ENCODE results near the gene RAB3GAP1.
"Not testable (repeated sequence)": the region's sequence is repeated elsewhere in the genome, so short reads cannot be mapped to it uniquely, and the experiment has no call there.

The RAB3GAP1 gene

DNA sequence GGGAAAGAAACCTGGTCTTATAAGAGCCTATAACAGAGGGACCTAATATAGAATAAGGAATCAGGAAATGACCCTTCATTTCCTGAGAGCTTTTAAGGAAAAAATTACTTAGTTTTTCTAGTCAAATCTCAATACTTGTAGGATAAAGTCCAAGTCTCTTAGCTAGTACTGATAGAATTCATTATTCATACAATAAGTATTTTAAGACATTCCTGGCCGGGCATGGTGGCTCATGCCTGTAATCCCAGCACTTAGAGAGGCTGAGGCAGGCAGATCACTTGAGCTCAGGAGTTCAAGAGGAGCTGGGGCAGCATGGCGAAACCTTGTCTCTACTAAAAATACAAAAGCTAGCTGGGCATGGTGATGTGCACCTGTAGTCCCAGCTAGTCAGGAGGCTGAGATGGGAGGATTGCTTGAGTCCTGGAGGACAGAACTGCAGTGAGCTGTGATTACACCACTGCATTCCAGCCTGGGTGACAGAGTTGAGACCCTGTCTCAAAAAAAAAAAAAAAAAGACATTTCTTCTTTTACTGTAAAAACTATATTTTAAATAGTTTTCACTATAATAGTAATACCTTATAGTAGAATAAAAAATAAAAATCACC is 3.2 kb downstream of the RAB3GAP1 start:
- no peak for DNase-seq (ENCODE audit: low spot score)

DNA sequence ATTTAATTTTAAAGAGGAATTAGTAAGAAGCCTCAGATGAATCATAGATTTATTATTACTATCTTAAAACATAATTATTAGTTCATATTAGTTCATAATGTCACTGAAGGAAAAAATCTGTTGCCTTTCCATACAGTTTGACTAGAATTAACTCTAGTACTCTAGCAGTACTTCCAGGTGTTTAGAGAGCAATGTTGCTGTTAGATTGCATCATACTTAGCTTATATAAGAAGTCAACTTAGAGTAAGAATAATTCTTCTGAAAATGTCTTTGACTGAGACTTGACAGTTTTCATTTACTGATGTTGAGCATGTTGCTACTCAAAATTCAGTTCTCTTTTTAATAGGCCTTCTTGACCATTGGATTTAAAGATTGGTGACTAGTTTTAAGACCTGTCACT is 4.7 kb downstream of the RAB3GAP1 start:
- peak; percentile 10 for DNase-seq (ENCODE audit: low spot score)

DNA sequence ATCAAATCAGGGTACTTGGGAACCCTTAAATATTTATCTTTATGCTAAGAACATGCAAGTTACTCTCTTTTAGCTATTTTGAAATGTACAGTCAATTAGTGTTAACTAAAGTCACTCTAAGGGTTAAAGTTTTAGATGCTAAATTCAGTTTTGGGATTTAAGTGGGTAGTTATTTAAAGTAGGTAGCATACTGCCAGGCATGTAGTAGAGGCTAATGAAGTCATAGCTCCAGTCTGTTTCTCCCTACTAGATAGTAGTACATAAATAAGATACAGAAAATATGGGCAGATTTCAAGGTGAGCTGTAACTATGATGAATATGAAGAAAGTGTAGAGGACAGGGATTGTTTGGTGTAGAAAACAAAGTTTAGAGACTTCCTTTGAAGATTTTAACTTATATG is 7.5 kb downstream of the RAB3GAP1 start:
- DNase-seq (ENCODE audit: low spot score) = no peak

DNA sequence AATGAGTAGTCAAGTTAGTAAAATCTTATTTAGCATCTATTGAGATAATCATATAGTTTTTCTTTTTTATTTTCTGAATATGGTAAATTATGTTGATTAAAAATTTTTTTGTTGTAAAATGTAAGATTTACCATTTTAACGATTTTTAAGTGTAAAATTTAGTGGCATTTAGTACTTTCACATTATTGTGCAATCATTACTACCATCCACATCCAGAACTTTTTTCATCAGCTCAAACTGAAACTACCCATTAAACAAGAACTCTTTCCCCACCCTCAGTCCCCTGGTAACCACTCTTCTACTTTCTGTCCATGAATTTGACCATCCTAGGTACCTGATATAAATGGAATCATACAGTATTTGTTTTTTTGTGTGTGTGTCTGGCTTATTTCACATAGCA is 11.1 kb downstream of the RAB3GAP1 start:
- no peak for DNase-seq (ENCODE audit: low spot score)

DNA sequence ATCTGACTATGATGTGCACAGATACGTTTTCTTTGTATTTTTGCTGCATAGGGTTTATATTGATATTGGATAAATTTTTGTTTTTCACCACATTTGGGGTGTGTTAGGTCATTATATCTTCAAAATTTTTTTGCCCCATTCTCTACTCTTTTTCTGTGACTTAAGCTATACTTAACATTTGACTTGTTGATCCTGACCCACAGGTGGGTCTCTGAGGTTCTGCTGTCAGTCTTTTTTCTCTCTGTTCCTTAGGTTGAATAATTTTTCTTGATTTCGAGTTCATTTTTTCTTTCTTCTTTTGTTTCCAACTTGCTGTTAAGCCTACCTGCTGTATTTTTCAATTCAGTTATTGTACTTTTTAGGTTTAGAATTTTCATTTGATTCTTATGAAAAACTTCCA is 12.1 kb downstream of the RAB3GAP1 start:
- DNase-seq (ENCODE audit: low spot score) = no peak

DNA sequence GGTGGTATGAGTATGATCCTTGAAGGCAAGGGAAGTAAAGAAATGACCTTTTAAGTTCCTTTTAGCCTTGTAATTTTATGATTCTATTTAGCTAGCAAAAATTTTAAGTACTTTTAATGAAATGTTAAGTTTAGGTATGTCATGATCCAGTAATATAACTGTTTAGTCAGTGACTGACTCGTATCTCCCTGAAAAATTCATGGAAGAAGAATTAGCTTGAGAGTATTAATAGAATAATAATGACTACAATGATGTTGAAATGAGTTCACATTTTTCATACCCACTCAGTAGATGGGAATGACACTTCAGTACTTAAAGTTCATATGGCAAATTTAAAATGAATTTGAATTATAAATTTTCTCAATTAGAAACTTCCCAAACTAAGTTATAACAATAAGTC is 14.6 kb downstream of the RAB3GAP1 start:
- no peak for DNase-seq (ENCODE audit: low spot score)

DNA sequence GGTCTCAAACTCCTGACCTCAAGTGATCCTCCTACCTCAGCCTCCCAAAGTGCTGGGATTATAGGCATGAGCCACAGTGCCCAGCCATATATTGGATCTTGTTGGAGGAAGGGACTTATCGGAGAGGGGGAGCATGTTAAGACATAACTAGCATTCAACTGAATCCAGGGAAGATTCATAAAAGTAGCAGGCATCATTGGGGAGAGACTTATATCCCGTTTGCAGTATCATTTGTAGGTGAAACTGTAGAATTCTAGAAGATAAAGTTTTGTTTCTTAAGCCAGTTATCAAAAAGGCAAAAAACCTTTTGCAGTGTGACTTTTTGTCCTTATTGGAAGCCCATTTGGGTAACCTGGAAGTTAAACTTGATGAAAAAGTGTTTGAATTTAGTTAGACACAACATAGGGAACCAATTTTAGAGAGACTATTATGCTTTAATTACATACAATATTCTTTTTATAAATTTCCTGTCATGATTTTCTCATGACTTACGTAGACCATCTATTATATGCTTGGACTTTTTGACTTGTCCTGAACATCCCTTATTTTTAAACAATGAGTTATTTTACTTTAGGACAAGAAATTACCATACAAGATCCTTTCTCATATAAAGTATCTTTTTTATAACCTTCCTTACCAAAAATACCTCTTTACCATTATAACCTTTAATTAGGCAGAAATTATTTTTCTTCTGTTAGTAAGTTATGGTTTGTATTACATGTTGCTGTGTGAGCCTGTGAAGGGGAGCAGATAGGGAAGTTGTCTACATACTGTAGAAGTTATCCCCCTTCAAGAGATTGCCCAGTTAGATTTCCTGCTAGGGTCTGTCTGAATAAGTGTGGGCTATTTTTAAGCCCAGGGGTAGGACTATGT is 20.3 kb downstream of the RAB3GAP1 start:
- no peak for DNase-seq (ENCODE audit: low spot score)

DNA sequence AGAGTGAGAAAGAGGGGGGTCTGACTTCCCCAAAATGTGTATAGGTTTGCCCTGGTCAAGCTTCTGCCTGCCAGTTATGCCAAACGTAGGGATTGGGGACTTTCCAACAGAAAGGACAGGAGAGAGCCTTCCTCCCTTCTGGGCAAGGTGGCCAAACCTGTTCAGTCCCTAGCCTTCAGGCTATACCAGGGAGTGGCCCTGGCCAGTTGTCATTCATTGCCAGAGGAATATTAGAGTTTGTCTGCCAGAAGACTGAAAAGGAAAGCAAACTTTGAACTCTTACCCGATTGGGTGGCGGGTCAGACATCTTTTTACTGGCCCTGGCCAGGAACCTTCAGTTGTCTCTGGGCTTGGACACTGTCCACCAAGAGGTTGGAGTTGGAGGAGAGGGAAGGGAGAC is 22.1 kb downstream of the RAB3GAP1 start:
- DNase-seq (ENCODE audit: low spot score) = no peak

DNA sequence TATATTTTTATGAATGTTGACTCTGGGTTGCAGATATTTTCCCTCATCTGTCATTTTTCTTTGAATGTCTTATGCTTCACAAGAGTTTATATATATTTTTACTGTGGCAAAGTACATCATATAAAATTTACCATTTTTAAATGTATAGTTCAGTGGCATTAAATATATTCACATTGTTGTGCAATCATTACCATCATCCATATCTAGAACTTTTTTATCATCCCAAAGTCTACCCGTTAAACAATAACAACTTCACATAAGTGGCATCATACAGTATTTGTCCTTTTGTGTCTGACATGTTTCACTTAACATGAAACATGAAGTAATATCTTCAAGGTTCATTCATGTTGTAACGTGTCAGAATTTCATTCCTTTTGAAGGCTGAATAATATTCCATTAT is 24.5 kb downstream of the RAB3GAP1 start:
- no peak for DNase-seq (ENCODE audit: low spot score)

DNA sequence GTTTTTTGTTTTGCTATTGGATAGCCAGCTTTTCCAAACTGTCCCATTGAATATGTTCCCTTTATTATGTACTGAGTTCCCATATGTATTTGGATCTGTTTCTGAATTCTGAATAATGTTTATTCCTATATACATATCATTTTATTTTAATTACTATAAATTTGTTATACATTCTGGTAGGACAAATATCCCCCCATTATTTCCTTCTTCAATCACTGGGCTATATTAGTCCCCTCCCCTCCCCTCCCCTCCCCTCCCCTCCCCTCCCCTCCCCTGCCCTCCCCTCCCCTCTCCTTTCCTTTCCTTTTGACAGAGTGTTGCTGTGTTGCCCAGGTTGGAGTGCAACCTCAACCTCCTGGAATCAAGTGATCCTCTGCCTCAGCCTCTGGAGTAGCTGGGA is 26.3 kb downstream of the RAB3GAP1 start:
- DNase-seq (ENCODE audit: low spot score) = no peak

DNA sequence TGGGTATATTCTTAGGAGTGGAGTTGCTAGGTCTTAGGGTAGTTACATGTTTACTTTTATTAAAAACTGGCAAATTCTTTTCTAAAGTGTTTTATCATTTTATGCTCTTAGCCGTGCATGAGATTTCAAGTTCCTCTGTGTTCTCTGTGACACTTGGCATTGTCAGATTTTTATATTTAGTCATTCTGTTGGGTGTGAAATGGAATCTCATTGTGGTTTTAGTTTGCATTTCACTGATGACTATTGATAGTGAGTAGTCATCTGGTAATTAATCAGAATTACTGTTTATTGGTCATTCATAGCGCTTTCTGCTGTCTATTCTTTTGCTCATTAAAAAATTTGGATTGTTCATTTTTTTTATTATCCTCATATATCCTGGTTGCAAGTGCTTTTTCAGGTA is 34.1 kb downstream of the RAB3GAP1 start:
- no peak for DNase-seq (ENCODE audit: low spot score)

DNA sequence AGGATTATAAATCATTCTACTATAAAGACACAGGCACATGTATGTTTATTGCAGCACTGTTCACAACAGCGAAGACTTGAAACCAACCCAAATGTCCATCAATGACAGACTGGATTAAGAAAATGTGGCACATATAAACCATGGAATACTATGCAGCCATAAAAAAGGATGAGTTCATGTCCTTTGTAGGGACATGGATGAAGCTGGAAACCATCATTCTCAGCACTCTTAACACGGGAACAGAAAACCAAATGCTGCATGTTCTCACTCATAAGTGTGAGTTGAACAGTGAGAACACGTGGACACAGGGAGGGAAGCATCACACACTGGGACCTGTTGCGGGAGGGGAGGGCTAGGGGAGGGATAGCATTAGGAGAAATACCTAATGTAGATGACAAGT is 37.5 kb downstream of the RAB3GAP1 start:
- DNase-seq (ENCODE audit: low spot score) = not testable (repeated sequence)

DNA sequence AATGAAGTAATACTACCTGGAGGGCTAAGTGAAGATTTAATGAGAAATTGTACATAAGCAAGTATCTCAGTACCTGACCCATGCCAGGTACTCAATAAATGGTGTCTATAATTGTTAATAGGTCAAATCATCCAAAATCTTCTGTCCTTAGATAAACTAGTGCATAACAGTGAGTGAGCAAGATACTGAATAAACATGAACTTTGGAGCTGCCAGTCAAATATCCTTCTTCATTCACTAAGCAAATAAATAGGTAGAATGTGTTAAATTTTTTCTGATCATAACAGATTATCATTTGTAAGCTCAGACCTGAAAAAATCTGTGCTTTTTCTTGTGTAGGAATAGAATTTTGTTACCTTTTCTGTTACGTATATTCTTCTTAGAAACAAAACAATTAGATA is 39.6 kb downstream of the RAB3GAP1 start:
- no peak for DNase-seq (ENCODE audit: low spot score)

DNA sequence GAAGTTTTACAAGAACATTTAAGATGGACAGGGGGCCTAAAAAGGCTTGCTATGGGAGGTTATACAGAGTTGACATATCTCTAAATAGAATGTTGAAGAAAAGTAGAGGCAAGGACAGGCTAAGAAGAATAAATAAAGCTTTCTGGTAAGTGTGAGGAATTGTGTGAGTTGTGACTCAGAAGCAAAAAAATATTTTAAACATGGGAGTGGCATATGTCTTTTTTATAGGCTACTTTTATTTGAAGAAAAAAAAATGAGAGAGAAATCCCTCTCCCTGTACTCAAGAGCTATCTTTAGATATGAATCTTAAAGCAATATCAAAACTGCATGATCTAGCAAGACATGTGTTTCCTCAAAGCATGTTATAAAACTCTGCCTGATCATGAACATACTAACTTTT is 41.1 kb downstream of the RAB3GAP1 start:
- DNase-seq (ENCODE audit: low spot score) = no peak

DNA sequence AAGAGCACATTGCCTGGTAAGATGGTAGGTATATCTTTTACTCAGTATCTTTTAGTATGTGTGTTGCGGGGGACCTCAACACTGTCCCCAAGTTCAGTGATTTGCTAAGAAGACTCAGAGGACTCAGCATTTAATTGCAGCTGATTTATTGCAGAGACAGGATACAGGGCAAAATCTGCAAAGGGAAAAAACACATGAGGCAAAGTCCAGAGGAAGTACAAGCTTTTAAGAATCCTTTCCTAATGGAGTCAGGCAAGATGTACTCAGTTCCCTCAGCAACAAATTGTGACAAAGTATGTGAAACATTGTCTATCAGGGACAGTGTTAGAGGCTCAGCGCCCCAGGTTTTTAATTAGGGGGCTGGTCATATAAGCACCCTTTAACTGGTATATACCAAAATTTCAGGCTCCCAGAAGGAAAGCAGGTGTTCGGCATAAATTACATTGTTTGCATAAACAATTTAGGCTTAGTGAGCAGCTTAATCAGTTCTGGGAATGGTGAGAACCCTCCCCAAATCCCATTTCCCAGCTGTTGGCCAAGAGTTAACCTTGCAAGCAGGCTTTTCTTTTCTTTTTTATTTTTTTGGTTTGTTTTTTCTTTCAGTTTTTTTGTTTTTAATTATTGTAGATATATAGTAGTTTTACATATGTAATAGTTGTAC is 41.7 kb downstream of the RAB3GAP1 start:
- no peak for DNase-seq (ENCODE audit: low spot score)

DNA sequence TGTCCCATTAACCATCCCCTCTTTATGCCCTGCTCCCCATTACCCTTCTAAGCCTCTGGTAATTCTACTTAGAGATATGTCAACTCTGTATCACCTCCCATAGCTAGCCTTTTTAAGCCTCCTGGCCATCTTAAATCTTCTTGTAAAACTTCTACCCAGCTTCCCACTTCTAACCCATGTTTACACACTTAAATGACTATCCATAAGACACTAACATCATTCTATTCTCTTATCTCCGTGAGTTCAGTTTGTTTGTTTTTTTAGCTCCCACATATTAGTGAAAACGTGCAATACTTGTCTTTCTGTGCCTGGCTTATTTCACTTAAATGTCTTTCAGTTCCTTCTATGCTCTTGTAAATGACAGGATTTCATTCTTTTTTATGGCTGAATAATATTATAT is 42.4 kb downstream of the RAB3GAP1 start:
- DNase-seq (ENCODE audit: low spot score) = no peak

DNA sequence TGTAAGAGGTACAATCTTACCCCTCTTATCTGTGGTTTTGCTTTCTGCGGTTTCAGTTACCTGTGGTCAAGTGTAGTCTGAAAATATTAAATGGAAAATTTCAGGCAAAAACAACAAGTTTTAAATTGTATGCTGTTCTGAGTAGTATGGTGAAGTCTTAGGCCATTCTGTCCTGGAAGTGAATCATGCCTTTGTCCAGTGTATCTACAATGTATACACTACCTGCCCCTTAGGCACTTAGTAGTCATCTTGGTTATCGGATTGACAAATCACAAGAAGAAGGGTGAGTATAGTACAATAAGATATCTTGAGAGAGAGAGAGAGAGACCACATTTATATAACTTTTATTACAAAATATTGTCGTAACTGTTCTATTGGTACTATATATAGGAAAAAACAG is 43.5 kb downstream of the RAB3GAP1 start:
- no peak for DNase-seq (ENCODE audit: low spot score)

DNA sequence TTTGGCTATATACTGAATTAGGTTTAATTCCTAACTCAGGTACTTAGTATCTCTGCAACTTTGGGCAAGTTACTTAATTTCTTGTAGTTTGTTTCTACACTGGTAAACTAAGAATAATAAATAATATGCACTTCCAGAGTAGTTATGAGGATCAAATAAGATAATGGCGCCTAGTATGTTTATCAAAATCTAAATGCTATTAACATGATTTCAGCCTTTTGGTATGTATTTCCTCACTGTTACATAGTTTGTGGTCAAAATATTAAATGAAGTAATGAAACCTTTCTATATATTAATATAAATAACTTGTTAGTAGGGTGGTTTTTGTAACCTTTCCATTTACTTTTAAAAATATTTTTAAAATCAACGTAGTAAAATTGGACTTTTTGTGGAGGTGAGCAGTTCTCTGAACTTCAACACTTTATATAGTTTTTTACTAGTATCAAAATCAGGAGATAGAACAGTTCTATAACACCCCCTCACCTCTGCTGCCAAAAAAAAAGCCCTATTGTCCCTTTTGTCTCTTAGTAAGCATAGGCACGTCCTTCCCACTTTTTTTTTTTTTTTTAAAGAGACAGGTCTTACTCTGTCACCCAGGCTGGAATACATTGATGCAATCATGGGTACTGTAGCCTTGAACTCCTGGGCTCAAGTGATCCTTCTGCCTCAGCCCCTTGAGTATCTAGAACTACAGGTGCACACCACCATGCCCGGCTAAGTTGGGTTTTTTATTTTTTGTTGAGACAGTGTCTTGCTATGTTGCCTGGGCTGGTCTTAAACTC is 44.8 kb downstream of the RAB3GAP1 start:
- DNase-seq (ENCODE audit: low spot score) = no peak

DNA sequence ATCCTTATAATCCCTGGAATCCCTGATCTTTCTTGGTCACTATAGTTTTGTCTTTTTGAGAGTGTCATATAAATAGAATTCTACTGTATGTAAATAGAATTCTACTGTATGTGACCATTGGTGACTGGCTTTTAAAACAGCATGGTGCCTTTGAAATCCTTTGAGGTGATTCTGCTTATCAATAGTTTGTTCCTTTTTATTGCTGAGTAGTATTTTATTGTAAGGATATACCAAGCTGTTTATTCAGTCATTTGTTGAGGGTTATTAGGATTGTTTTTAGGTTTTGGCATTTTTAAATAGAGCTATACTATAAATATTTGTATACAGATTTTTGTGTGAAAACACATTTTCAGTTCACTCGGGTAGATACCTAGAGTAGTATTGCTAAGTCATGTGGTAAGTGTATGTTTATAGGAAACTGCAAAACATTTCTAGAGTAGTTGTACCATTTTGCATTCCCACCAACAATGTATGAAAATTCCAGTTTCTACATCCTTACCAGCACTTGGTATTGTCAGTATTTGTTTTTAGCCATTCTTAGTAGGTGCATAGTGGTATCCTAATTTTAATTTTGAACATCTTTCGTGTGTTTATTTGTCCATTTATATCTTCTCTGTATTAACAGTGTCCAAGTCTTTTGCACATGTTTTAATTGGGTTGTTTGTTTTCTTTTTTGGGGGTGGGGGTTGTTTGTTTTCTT is 45.6 kb downstream of the RAB3GAP1 start:
- DNase-seq (ENCODE audit: low spot score) = no peak

DNA sequence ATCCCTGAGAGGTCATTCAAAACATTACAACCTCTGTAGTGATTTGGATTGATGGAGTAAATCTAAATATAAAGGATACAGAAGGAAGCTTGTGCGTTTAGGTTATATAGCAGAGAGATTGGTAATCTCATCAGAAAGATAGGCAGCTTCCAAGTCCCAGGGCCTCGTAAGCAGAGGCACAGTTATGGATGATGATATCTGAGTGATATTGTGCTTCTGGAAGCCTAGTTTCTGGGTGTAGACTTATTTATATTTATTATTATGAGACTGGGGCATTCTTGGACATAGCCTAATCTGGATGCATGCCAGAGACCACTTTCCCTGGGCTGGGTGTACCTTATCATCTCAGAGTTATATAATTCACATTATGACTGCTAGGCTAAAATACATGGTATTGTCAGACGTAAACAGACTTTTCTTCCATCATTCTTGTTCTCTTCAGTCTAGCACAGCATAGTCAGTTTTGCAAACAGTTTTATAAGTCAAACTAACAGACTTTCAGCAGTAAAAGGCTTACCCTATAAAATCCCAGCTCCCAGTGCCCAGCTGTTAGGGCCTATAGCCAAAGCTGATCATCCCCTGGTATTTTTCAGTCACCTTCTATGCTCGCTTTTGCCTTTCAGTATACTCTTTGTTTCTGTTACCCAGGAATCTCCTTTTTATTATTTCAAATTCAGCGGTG is 47.9 kb downstream of the RAB3GAP1 start:
- DNase-seq (ENCODE audit: low spot score) = no peak

DNA sequence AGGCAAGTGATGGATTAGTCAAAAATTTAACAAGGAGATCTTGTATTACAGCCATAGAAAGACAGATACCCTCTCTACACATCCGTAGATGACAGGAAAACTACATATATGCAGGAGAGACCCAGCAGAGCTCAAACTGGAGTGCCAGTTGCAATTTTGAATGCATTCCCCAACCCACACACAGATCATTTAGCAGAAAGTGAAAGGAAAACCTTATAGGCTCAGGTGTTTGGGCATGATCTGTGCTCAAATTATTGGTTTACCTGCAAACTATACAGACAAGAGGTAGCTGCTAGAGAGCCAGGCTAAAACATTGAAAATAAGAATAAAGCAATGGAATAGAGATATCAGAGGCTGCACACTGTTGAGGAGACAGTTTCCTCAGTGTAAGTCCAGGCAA is 51.8 kb downstream of the RAB3GAP1 start:
- DNase-seq (ENCODE audit: low spot score) = no peak

Measured in hematopoietic multipotent progenitor cell treated with erythropoietin and hydrocortisone succinate and interleukin-3 and kit ligand, for 15 days (in vitro differentiated cells).